PC-3 (cell line): ENCODE measurements around the gene PCYT1B.
A peak's percentile ranks its signal among the peaks of the same experiment; 100 is the strongest.

ENCODE experiments used
- CTCF ChIP-seq: fragments of 300-600 bp; sonication (generic); conservative IDR thresholded peaks from 2 replicates; pipeline ENCODE4 v1.5.1; 2017; ENCODE audit warnings: antibody characterized with exemption, low read depth, mild to moderate bottlenecking, low read length
- EZH2 ChIP-seq: fragments of 300-600 bp; sonication (generic); IDR thresholded peaks from one replicate; pipeline ENCODE4 v1.6.1; 2017; ENCODE audit warnings: antibody characterized with exemption, mild to moderate bottlenecking, low read length; ENCODE audit not compliant: unreplicated experiment

DNA sequence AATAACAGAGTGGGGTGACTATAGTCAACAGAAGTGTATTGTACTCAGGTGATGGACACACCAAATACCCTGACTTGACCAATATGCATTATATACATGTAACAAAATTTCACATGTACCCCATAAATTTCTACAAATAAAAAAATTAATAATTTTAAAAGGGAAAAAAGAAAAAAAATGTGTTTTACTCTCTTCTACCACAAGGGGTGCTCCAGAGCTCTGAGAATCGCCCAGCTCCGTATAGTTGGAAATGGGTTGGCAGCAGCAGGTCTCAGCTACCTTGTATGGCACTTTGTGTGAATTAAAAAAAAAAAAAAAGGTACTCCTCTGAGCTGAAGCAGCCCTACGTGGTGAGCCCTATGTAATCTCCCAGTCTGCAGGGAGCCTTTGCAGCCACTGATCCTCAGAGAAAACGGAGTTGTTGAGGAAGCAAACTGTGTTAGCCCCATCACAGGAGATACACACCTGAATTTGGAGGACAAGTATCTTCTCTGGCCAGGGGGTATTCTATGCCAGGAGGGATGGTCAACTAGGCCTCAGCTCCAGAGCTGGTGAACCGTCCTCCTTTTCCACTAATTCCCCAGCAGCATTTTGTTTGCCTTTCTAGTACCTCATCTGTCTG is 29.4 kb upstream of the PCYT1B start:
- TF ChIP-seq CTCF (peak; percentile 41; the same call in 1 of the 2 replicates), EZH2 (no peak)
